ENCODE measurements around the gene CALU. TPM values are rescaled to one million over a fixed set of nuclear protein-coding genes. Genes with fewer than 3 reads are reported as not detected.

CALU gene
- total RNA-seq, 1 experiment from 2014 or later = 841 TPM

GRCh38 chr7:128747327-128748079, 8.3 kb downstream of the CALU start:
- DNase-seq (ENCODE audit: low read depth) = no peak

GRCh38 chr7:128752251-128752650, 13.1 kb downstream of the CALU start:
- DNase-seq (ENCODE audit: low read depth) = no peak

GRCh38 chr7:128755075-128755818, 16.1 kb downstream of the CALU start:
- DNase-seq (ENCODE audit: low read depth) = no peak

GRCh38 chr7:128755819-128756476, 16.8 kb downstream of the CALU start:
- peak; percentile 96 for DNase-seq (ENCODE audit: low read depth)

GRCh38 chr7:128757203-128757602, 18.0 kb downstream of the CALU start:
- DNase-seq (ENCODE audit: low read depth) = no peak

GRCh38 chr7:128758553-128758952, 19.4 kb downstream of the CALU start:
- DNase-seq (ENCODE audit: low read depth) = no peak

- DNase-seq (ENCODE audit: low read depth) = no peak
These were observed 20.1 kb downstream of the CALU start for GRCh38 chr7:128759242-128759641.

- no peak for DNase-seq (ENCODE audit: low read depth)
These were observed 24.4 kb downstream of the CALU start for GRCh38 chr7:128763541-128763940.

GRCh38 chr7:128767475-128768110, 28.4 kb downstream of the CALU start:
- DNase-seq (ENCODE audit: low read depth) = no peak

GRCh38 chr7:128770233-128770632, 31.1 kb downstream of the CALU start:
- DNase-seq (ENCODE audit: low read depth) = no peak

- no peak for DNase-seq (ENCODE audit: low read depth)
These were observed 34.4 kb downstream of the CALU start for GRCh38 chr7:128773604-128774003.

GRCh38 chr7:128774029-128774689, 35.0 kb downstream of the CALU start:
- DNase-seq (ENCODE audit: low read depth) = no peak

GRCh38 chr7:128774921-128775320, 35.8 kb downstream of the CALU start:
- DNase-seq (ENCODE audit: low read depth) = no peak

GRCh38 chr7:128775744-128776474, 36.8 kb downstream of the CALU start, which contains the start of gene OPN1SW:
OPN1SW (minus strand) TSS chr7:128775794; CDS start chr7:128775781, 13 bp downstream.
- no peak for DNase-seq (ENCODE audit: low read depth)

GRCh38 chr7:128777156-128778123, 38.3 kb downstream of the CALU start:
- DNase-seq (ENCODE audit: low read depth) = peak; percentile 57

- no peak for DNase-seq (ENCODE audit: low read depth)
These were observed 39.8 kb downstream of the CALU start for GRCh38 chr7:128778946-128779345.

- DNase-seq (ENCODE audit: low read depth) = no peak
These were observed 42.0 kb downstream of the CALU start for GRCh38 chr7:128781126-128781525.

- no peak for DNase-seq (ENCODE audit: low read depth)
These were observed 42.7 kb downstream of the CALU start for GRCh38 chr7:128781851-128782250.

GRCh38 chr7:128783143-128783861, 44.1 kb downstream of the CALU start:
- DNase-seq (ENCODE audit: low read depth) = peak; percentile 60
